K562 (cell line): ENCODE results near the gene NIPAL4. TPM values are rescaled to one million over a fixed set of nuclear protein-coding genes. Genes with fewer than 3 reads are reported as not detected.

Source experiments
- ATAC-seq: fragments of 200-7000 bp; cut with Tn5 transposase; 3 replicates; pipeline ENCODE4 v1.9.1; 2020; ENCODE audit warnings: moderate library complexity
- BruUV-seq: library from RNA; stranded (reverse); fragments of 400-500 nt; replicated peaks from 2 replicates; lab custom pipeline; 2021; lab: Mats Ljungman, UMichigan
- CTCF ChIA-PET: fragments of 300-600 bp; formaldehyde crosslinking; extraction: SDS; loops from one replicate; lab custom pipeline; 2021; ENCODE audit warnings: low intra/inter-chr PET ratio; lab: Yijun Ruan, JAX
- POLR2A ChIA-PET: fragments of 300-600, 350-650 bp; sonication (Branson Sonifier 250); formaldehyde crosslinking; extraction: SDS; loops from one replicate; lab custom pipeline; 2021; ENCODE audit warnings: antibody characterized with exemption, inconsistent platforms; lab: Yijun Ruan, JAX
- DNase-seq, 4 experiments: peaks; one replicate each; pipeline versions ENCODE4 v3.0.0 to v3.0.0-alpha.2; 2011 to 2018; ENCODE audit warnings: low spot score in 3 of 4, mixed read lengths in 3 of 4; ENCODE audit errors: extremely low read depth in 1 of 4
- FAIRE-seq: peaks from 2 replicates; lab custom pipeline; 2011; peaks lifted over from hg19 to GRCh38; lab: Jason Lieb, UNC
- H2AFZ ChIP-seq: 2 replicates; pipeline ENCODE4 v1.6.0; 2011; ENCODE audit warnings: low read depth, low read length, control low read depth, inconsistent platforms
- H3K27ac ChIP-seq: fragments of 200-600 bp; 3 replicates; pipeline ENCODE4 v1.8.0; 2011; ENCODE audit warnings: low read depth, mild to moderate bottlenecking, control low read depth, inconsistent platforms, low read length, moderate library complexity, mixed read lengths; ENCODE audit errors: extremely low read depth
- H3K27me3 ChIP-seq, 2 experiments: fragments of 300-600 bp in 1 of 2; 2 replicates in 1 of 2; 3 replicates in 1 of 2; pipeline versions ENCODE4 v1.6.0 to v1.8.0; 2011; ENCODE audit warnings: inconsistent platforms in 2 of 2, low read length in 2 of 2, mild to moderate bottlenecking in 1 of 2, mixed read lengths in 1 of 2, moderate library complexity in 1 of 2; ENCODE audit not compliant: control insufficient read depth in 2 of 2, insufficient read depth in 2 of 2
- H3K36me3 ChIP-seq: fragments of 300-600 bp; 3 replicates; pipeline ENCODE4 v1.8.0; 2011; ENCODE audit warnings: mild to moderate bottlenecking, low read length, inconsistent platforms; ENCODE audit not compliant: control insufficient read depth, insufficient read depth
- H3K4me1 ChIP-seq, 2 experiments: fragments of 200-600 bp in 1 of 2; replicated peaks in 1 of 2; 2 replicates in 1 of 2; 3 replicates in 1 of 2; pipeline versions ENCODE4 v1.5.1 to v1.8.0; 2011; ENCODE audit warnings: inconsistent platforms in 2 of 2, low read length in 2 of 2, mild to moderate bottlenecking in 1 of 2, mixed read lengths in 1 of 2, moderate library complexity in 1 of 2; ENCODE audit not compliant: control insufficient read depth in 2 of 2, insufficient read depth in 2 of 2
- H3K4me2 ChIP-seq: 2 replicates; pipeline ENCODE4 v1.6.1; 2011; ENCODE audit warnings: low read length, control low read depth, inconsistent platforms, mixed read lengths; ENCODE audit not compliant: insufficient read depth
- H3K4me3 ChIP-seq: fragments of 200-600 bp; sonication (generic), shearing (Covaris generic); 2 replicates; pipeline ENCODE4 v1.5.1; 2016; ENCODE audit warnings: control low read depth, inconsistent platforms
- H3K79me2 ChIP-seq: fragments of 200-600 bp; 3 replicates; pipeline ENCODE4 v1.8.0; 2011; ENCODE audit warnings: low read length, inconsistent platforms; ENCODE audit not compliant: control insufficient read depth, insufficient read depth
- H3K9ac ChIP-seq, 2 experiments: 2 replicates each; pipeline versions ENCODE4 v1.6.0 to v1.6.1; 2011; ENCODE audit warnings: low read depth in 2 of 2, low read length in 2 of 2, control low read depth in 1 of 2, inconsistent platforms in 1 of 2, mild to moderate bottlenecking in 1 of 2, mixed read lengths in 1 of 2; ENCODE audit not compliant: insufficient read depth in 1 of 2
- H3K9me1 ChIP-seq: one replicate; pipeline ENCODE4 v1.6.0; 2011; ENCODE audit warnings: inconsistent platforms, mild to moderate bottlenecking, low read length, moderate library complexity; ENCODE audit not compliant: control insufficient read depth, insufficient read depth
- H3K9me3 ChIP-seq: replicated peaks from 2 replicates; pipeline ENCODE4 v1.5.1; 2011; ENCODE audit warnings: low read depth, low read length, inconsistent platforms; ENCODE audit not compliant: control insufficient read depth, insufficient read depth
- H4K20me1 ChIP-seq: replicated peaks from 2 replicates; pipeline ENCODE4 v1.6.1; 2011; ENCODE audit warnings: low read length, inconsistent platforms, mixed read lengths; ENCODE audit not compliant: control insufficient read depth, insufficient read depth
- ATF1 ChIP-seq, 2 experiments: fragments of 450-650 bp in 1 of 2; IDR thresholded peaks; 2 replicates each; pipeline ENCODE4 v1.6.1; 2016; ENCODE audit warnings: missing compliant biosample characterization in 1 of 2, missing genetic modification characterization in 1 of 2
- EGR1 ChIP-seq: fragments of 450-650 bp; conservative IDR thresholded peaks from 2 replicates; pipeline ENCODE4 v1.6.1; 2017; ENCODE audit warnings: mild to moderate bottlenecking
- GABPB1 ChIP-seq: sonication (generic); formaldehyde crosslinking; IDR thresholded peaks from 2 replicates; pipeline ENCODE4 v1.8.0; 2022; ENCODE audit warnings: mild to moderate bottlenecking, missing genetic modification reagents
- HCFC1 ChIP-seq: IDR thresholded peaks from 2 replicates; pipeline ENCODE4 v1.6.1; 2012; ENCODE audit warnings: low read depth, low read length, improper control_type of control experiment
- NCOA1 ChIP-seq: fragments of 450-650 bp; IDR thresholded peaks from 2 replicates; pipeline ENCODE4 v1.6.1; 2016; ENCODE audit warnings: low read depth
- PCBP2 ChIP-seq: fragments of 200-400 bp; formaldehyde crosslinking; IDR thresholded peaks from 2 replicates; pipeline ENCODE4 v1.6.1; 2018; ENCODE audit warnings: low read length, low read depth, mild to moderate bottlenecking, moderate library complexity; ENCODE audit not compliant: poor library complexity, severe bottlenecking
- ZNF586 ChIP-seq: fragments of 450-650 bp; formaldehyde crosslinking; conservative IDR thresholded peaks from 2 replicates; pipeline ENCODE4 v1.4.0; 2020; ENCODE audit warnings: mild to moderate bottlenecking, moderate library complexity
- WGBS: fragments of 100-300 bp; shearing (Covaris generic); methylation state at CpG from one replicate; pipeline ENCODE4 v1.1.6; 2016; ENCODE audit warnings: low coverage, mixed read lengths; ENCODE audit not compliant: insufficient coverage; ENCODE audit errors: missing lambda C conversion rate; 5-methylcytosine and 5-hydroxymethylcytosine counted together
- in situ Hi-C: fragments of 300-500 bp; cut with MboI; formaldehyde crosslinking; loops from 4 replicates; pipeline ENCODE4 v1.15.0; 2018; ENCODE audit warnings: inconsistent platforms, mixed read lengths
- intact Hi-C: fragments of 100-400 bp; cut with micrococcal nuclease; formaldehyde crosslinking; loops from 2 replicates; pipeline ENCODE4 v1.14.2; 2022
- polyA plus RNA-seq, 8 experiments: library from polyadenylated mRNA; depleted of rRNA in 4 of 8; stranded (reverse) in 5 of 8; unstranded in 3 of 8; fragments of >200 nt; fragmentation: Nextera tagmentation in 2 of 8; fragmentation: Illumina TruSeq in 1 of 8; extraction: Ambion mirVana in 2 of 8; extraction: Trizol in 1 of 8; gene quantifications; 2 replicates each; pipeline versions ENCODE4 v1.2.1 to v1.2.3, GENCODE V29; 2011 to 2014; ENCODE audit warnings: inconsistent platforms in 1 of 8, missing spikeins in 1 of 8
- total RNA-seq, 7 experiments: library from RNA; depleted of rRNA in 6 of 7; stranded (reverse); fragments of >200 nt in 6 of 7; fragmentation: Illumina TruSeq in 2 of 7; extraction: Trizol in 2 of 7; gene quantifications; 2 replicates each; pipeline versions ENCODE4 v1.2.1 to v1.2.3, GENCODE V29; 2011 to 2021; ENCODE audit warnings: low replicate concordance in 1 of 7
- TF ChIP-seq, protein P1 (sequence below): fragments of 250-450 bp; sonication (Bioruptor Pico); IDR thresholded peaks from 2 replicates; pipeline ENCODE4 v1.9.0; 2021; ENCODE audit warnings: mild to moderate bottlenecking
- TF ChIP-seq, protein P2 (sequence below), 2 experiments: fragments of 450-650 bp; conservative IDR thresholded peaks; 2 replicates each; pipeline ENCODE4 v1.6.1; 2017; ENCODE audit warnings: mild to moderate bottlenecking in 2 of 2, moderate library complexity in 2 of 2

NIPAL4 gene
- total and polyA plus RNA-seq, 9 of the 15 experiments (the other 6 are each of a cell fraction or from before 2014, with no cell fraction given), result not detected

DNA sequence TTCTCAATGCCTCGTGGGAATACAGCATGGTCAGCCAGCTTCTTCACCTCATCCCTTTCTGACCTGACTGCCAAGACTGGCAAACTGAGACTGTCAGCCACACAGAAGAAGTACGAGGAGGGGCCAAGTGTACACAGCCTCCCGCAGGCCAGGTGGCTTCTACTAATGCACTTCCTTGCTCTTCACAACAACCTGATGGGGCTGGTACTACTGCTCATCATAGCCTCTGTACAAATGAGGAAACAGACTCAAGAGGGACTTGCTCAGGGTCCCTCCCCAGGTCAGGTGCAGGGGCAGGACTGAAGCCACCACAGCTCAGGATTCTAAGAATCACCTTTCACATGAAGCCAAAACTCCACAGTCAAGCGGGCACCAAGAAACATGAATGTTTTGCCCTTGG is 21.3 kb downstream of the NIPAL4 start:
- TF ChIP-seq ATF1 (CRISPR knock-in tag; IDR thresholded peaks at IDR 0.05), result no peak
- TF ChIP-seq ATF1 (tag; IDR thresholded peaks at IDR 0.05), result no peak
- TF ChIP-seq ZNF586 (CRISPR knock-in tag), result no peak
- TF ChIP-seq, protein P1, sequence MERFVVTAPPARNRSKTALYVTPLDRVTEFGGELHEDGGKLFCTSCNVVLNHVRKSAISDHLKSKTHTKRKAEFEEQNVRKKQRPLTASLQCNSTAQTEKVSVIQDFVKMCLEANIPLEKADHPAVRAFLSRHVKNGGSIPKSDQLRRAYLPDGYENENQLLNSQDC (CRISPR knock-in tag), result no peak
- TF ChIP-seq PCBP2, result no peak
- TF ChIP-seq, protein P2, sequence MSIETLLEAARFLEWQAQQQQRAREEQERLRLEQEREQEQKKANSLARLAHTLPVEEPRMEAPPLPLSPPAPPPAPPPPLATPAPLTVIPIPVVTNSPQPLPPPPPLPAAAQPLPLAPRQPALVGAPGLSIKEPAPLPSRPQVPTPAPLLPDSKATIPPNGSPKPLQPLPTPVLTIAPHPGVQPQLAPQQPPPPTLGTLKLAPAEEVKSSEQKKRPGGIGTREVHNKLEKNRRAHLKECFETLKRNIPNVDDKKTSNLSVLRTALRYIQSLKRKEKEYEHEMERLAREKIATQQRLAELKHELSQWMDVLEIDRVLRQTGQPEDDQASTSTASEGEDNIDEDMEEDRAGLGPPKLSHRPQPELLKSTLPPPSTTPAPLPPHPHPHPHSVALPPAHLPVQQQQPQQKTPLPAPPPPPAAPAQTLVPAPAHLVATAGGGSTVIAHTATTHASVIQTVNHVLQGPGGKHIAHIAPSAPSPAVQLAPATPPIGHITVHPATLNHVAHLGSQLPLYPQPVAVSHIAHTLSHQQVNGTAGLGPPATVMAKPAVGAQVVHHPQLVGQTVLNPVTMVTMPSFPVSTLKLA (conservative IDR thresholded peaks at IDR 0.05), result no peak
- no peak for TF ChIP-seq NCOA1
- no peak for TF ChIP-seq GABPB1 (CRISPR knock-in tag)
- TF ChIP-seq HCFC1, result no peak
- no peak for TF ChIP-seq EGR1
- TF ChIP-seq, all 486 proteins: peak for 0
- no peak overlapping the region for H2AFZ ChIP-seq
- peaks cover 0 to 38% of the 10 kb centered on the region in 2 experiments; a peak in 3 of 5 replicates for H3K27me3 ChIP-seq
- H3K9ac ChIP-seq, result no peak overlapping the region
- no peak for DNase-seq
- intact Hi-C loops, result no loop called here
- WGBS, result 6% methylated on average over 4 of the region's 4 CpGs
- no peak overlapping the region for H3K4me2 ChIP-seq
- H3K79me2 ChIP-seq, result no peaks in the 10 kb centered on the region
- no peak for ATAC-seq
- no peak overlapping the region for H3K4me3 ChIP-seq
- H3K27ac ChIP-seq, result no peak overlapping the region
- H4K20me1 ChIP-seq, result no peaks in the 10 kb centered on the region
- no TSS peak for BruUV-seq
- peaks cover 0 to 2% of the 10 kb centered on the region in 2 experiments; a peak in 1 of 5 replicates for H3K4me1 ChIP-seq
- POLR2A ChIA-PET, result interaction anchor here (1.1 kb wide), 1 partner anchor 12 kb away, joined by 4 read pairs; no protein-coding TSS in a partner anchor
- in situ Hi-C loops, result no loop called here
- H3K36me3 ChIP-seq, result no peaks in the 10 kb centered on the region
- FAIRE-seq, result no peak
- H3K9me1 ChIP-seq, result no peaks in the 10 kb centered on the region
- CTCF ChIA-PET, result no interaction called here
- no peaks in the 10 kb centered on the region for H3K9me3 ChIP-seq
